HL-60 (cell line): ENCODE data around the gene DOK5.

Source experiments
- GABPA ChIP-seq: IDR thresholded peaks from 2 replicates; pipeline ENCODE4 v1.6.1; 2012; ENCODE audit warnings: low read depth
- POLR2AphosphoS5 ChIP-seq: IDR thresholded peaks from 2 replicates; pipeline ENCODE4 v1.6.1; 2012; ENCODE audit warnings: low read depth
- SPI1 ChIP-seq: IDR thresholded peaks from 2 replicates; pipeline ENCODE4 v1.6.1; 2012; ENCODE audit warnings: low read depth, mild to moderate bottlenecking, borderline replicate concordance
- TF ChIP-seq, protein P1 (sequence below): IDR thresholded peaks from one replicate; pipeline ENCODE4 v1.5.1; 2011; ENCODE audit warnings: low read length, control low read depth, inconsistent platforms; ENCODE audit not compliant: insufficient read depth
- TF ChIP-seq, protein P2 (sequence below): IDR thresholded peaks from 2 replicates; pipeline ENCODE4 v1.6.1; 2012; ENCODE audit warnings: low read depth; ENCODE audit not compliant: insufficient replicate concordance

DNA sequence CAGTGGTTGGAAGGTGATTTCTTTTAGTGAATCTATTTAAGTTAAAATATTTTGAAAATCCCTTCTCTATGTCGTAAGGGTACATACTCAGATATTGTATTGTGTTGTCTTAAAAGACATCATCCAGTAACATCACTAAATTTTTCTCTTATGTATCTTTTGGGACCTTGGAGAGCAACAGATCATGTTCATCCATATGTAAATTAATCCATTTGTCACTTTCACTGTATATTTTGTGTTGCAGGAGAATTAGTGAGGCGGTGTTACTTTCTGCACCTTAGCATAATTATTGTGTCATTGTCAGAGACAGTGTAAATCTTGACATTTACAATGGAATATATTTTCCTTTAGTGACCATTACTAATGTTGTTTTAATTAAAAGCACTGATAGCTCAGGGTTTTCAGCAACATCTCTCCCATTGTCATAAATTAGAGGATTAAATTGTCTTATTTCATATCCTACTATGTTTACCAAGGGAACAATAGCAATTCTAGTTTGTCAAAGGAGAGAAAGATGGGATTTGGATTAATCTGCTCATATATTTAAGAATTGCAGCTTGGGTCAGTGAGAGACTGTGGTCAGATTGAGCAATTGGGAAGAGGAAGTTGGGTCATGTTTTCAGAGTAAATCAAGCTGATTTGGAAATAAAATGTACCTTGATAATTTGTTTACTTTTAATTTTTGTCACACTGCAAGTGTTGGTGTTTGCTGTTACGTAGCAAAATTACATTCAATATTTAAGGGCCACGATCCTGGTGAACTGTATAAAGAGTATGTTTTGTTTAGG is 22.7 kb downstream of the DOK5 start:
- TF ChIP-seq, protein P1, sequence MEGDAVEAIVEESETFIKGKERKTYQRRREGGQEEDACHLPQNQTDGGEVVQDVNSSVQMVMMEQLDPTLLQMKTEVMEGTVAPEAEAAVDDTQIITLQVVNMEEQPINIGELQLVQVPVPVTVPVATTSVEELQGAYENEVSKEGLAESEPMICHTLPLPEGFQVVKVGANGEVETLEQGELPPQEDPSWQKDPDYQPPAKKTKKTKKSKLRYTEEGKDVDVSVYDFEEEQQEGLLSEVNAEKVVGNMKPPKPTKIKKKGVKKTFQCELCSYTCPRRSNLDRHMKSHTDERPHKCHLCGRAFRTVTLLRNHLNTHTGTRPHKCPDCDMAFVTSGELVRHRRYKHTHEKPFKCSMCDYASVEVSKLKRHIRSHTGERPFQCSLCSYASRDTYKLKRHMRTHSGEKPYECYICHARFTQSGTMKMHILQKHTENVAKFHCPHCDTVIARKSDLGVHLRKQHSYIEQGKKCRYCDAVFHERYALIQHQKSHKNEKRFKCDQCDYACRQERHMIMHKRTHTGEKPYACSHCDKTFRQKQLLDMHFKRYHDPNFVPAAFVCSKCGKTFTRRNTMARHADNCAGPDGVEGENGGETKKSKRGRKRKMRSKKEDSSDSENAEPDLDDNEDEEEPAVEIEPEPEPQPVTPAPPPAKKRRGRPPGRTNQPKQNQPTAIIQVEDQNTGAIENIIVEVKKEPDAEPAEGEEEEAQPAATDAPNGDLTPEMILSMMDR: no peak
- no peak for TF ChIP-seq POLR2AphosphoS5
- TF ChIP-seq, protein P2, sequence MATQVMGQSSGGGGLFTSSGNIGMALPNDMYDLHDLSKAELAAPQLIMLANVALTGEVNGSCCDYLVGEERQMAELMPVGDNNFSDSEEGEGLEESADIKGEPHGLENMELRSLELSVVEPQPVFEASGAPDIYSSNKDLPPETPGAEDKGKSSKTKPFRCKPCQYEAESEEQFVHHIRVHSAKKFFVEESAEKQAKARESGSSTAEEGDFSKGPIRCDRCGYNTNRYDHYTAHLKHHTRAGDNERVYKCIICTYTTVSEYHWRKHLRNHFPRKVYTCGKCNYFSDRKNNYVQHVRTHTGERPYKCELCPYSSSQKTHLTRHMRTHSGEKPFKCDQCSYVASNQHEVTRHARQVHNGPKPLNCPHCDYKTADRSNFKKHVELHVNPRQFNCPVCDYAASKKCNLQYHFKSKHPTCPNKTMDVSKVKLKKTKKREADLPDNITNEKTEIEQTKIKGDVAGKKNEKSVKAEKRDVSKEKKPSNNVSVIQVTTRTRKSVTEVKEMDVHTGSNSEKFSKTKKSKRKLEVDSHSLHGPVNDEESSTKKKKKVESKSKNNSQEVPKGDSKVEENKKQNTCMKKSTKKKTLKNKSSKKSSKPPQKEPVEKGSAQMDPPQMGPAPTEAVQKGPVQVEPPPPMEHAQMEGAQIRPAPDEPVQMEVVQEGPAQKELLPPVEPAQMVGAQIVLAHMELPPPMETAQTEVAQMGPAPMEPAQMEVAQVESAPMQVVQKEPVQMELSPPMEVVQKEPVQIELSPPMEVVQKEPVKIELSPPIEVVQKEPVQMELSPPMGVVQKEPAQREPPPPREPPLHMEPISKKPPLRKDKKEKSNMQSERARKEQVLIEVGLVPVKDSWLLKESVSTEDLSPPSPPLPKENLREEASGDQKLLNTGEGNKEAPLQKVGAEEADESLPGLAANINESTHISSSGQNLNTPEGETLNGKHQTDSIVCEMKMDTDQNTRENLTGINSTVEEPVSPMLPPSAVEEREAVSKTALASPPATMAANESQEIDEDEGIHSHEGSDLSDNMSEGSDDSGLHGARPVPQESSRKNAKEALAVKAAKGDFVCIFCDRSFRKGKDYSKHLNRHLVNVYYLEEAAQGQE: peak; percentile 70
- no peak for TF ChIP-seq GABPA
- no peak for TF ChIP-seq SPI1
